HEK293T (cell line): ENCODE results near the gene CHD2.
"Not testable (repeated sequence)": the region's sequence is repeated elsewhere in the genome, so short reads cannot be mapped to it uniquely, and the experiment has no call there.

Experiments
- CTCF ChIA-PET: fragments of 350-600 bp; formaldehyde crosslinking; extraction: SDS; loops from one replicate; lab custom pipeline; 2021; ENCODE audit warnings: antibody characterized with exemption, inconsistent platforms; lab: Yijun Ruan, JAX
- POLR2A ChIA-PET: fragments of 350-600 bp; formaldehyde crosslinking; extraction: SDS; loops from one replicate; lab custom pipeline; 2020; ENCODE audit warnings: antibody characterized with exemption, inconsistent platforms; lab: Yijun Ruan, JAX
- DNase-seq: peaks from one replicate; pipeline ENCODE4 v3.0.0; 2012; ENCODE audit warnings: mixed read lengths; ENCODE audit errors: extremely low spot score
- ARNT ChIP-seq: fragments of 450-650 bp; IDR thresholded peaks from 2 replicates; pipeline ENCODE4 v1.6.1; 2017; ENCODE audit warnings: mild to moderate bottlenecking
- BHLHE40 ChIP-seq: fragments of 450-650 bp; IDR thresholded peaks from 2 replicates; pipeline ENCODE4 v1.6.1; 2016; ENCODE audit warnings: mild to moderate bottlenecking, moderate library complexity, borderline replicate concordance
- CTBP1 ChIP-seq: fragments of 450-650 bp; IDR thresholded peaks from 2 replicates; pipeline ENCODE4 v1.6.1; 2016; ENCODE audit warnings: borderline replicate concordance
- ELF4 ChIP-seq: fragments of 450-650 bp; IDR thresholded peaks from 2 replicates; pipeline ENCODE4 v1.6.1; 2017; ENCODE audit warnings: antibody characterized with exemption
- FOXA1 ChIP-seq: fragments of 450-650 bp; IDR thresholded peaks from 2 replicates; pipeline ENCODE4 v1.6.1; 2016; ENCODE audit warnings: mild to moderate bottlenecking
- FOXK2 ChIP-seq: fragments of 450-650 bp; IDR thresholded peaks from 2 replicates; pipeline ENCODE4 v1.6.1; 2016; ENCODE audit warnings: mild to moderate bottlenecking
- FOXM1 ChIP-seq: fragments of 450-650 bp; IDR thresholded peaks from 2 replicates; pipeline ENCODE4 v1.6.1; 2017; ENCODE audit warnings: mild to moderate bottlenecking, borderline replicate concordance
- HDGF ChIP-seq: fragments of 450-650 bp; IDR thresholded peaks from 2 replicates; pipeline ENCODE4 v1.6.1; 2017; ENCODE audit warnings: antibody characterized with exemption, borderline replicate concordance
- L3MBTL2 ChIP-seq: fragments of 450-650 bp; conservative IDR thresholded peaks from 2 replicates; pipeline ENCODE4 v1.6.1; 2016; ENCODE audit warnings: mild to moderate bottlenecking
- LEF1 ChIP-seq: fragments of 450-650 bp; IDR thresholded peaks from 2 replicates; pipeline ENCODE4 v1.6.1; 2017; ENCODE audit warnings: mild to moderate bottlenecking, borderline replicate concordance
- NFRKB ChIP-seq: fragments of 450-650 bp; IDR thresholded peaks from 2 replicates; pipeline ENCODE4 v1.6.1; 2016; ENCODE audit warnings: mild to moderate bottlenecking, moderate library complexity
- SP1 ChIP-seq: fragments of 450-650 bp; IDR thresholded peaks from 2 replicates; pipeline ENCODE4 v1.6.1; 2017
- SUZ12 ChIP-seq: fragments of 450-650 bp; IDR thresholded peaks from 2 replicates; pipeline ENCODE4 v1.6.1; 2016; ENCODE audit warnings: mild to moderate bottlenecking
- TARDBP ChIP-seq: fragments of 450-650 bp; IDR thresholded peaks from 2 replicates; pipeline ENCODE4 v1.6.1; 2016
- ZNF384 ChIP-seq: fragments of 450-650 bp; IDR thresholded peaks from 2 replicates; pipeline ENCODE4 v1.6.1; 2016
- TF ChIP-seq, protein P1 (sequence below): fragments of 450-650 bp; IDR thresholded peaks from 2 replicates; pipeline ENCODE4 v1.6.1; 2016

Gene CHD2

DNA sequence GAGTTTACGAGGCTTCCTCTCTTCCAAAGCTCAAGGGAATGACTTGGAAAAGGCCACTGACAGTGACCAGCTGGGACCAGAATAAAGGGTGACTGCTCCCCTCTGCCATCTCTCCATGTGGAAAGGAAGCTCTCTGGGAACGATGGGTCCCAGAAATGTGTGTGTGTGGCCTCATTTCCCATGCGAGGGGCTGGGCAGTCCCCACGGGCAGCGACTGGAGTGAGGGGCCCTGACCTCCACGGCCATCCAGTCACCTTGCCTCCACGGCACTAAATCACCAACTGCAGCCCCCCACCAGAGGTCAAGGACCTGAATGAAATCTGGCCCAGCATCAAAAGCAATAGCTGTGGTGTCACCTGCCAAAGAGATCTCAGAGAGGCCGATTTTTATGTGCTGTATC lies 159.3 kb downstream of the CHD2 start:
- CTCF ChIA-PET: interaction anchor here (0.8 to 1.6 kb wide), 5 partner anchors 22 to 29 kb away, joined by 3 to 9 read pairs (median 6); no protein-coding TSS in a partner anchor
- TF ChIP-seq CTBP1 (no peak), FOXA1 (no peak), L3MBTL2 (no peak), BHLHE40 (no peak), SP1 (no peak), LEF1 (no peak), ZNF384 (no peak), ARNT (no peak), FOXK2 (no peak), SUZ12 (no peak), TARDBP (no peak)
- TF ChIP-seq, protein P1, sequence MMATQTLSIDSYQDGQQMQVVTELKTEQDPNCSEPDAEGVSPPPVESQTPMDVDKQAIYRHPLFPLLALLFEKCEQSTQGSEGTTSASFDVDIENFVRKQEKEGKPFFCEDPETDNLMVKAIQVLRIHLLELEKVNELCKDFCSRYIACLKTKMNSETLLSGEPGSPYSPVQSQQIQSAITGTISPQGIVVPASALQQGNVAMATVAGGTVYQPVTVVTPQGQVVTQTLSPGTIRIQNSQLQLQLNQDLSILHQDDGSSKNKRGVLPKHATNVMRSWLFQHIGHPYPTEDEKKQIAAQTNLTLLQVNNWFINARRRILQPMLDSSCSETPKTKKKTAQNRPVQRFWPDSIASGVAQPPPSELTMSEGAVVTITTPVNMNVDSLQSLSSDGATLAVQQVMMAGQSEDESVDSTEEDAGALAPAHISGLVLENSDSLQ: no peak
- no peak for DNase-seq
- POLR2A ChIA-PET: interaction anchor here (1.3 to 1.9 kb wide), 2 partner anchors 9 to 12 kb away, joined by 6 read pairs; no protein-coding TSS in a partner anchor

DNA sequence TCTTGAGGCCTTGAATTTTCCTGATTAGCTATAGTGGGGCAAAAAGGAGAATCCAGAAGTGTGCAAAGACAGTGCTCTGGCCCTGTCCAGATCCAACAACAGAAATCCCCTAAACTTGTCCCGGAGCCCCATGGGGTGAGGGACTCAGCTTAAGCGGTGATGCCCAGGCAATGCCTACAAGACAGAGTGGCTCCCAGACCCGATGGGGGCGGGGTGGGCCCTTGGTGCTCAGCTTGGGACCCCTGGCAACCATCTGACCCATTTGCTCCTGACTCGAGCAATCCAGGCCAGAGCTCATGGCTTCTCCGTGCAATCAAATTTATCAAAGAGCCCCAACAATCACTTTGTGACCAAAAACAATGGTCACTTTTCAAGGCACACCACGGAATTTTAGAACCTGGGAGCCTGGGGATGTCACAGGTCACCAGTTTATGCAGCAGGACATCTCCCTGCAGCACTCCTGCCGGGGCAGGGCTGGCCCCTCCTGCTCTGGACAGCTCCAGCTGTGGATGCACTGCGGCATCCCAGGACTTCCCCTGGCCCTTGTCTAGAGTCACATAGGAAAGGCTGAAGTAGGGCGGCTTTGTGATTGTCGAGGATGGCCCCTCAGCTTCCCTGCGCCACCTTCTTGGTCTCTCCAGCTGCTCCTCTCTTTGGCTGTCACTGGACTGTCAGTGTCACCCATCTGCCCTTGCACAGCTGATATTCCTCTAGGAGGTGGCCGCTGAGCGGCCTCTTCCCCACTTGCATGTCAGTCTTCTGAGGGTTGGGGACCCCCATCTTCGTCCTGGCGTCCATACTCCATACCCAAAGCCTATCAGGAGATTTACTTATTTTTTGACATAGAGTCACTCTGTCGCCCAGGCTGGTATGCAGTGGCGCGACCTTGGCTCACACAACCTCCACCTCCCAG lies 160.5 kb downstream of the CHD2 start:
- POLR2A ChIA-PET: interaction anchor here (0.8 to 1.9 kb wide), 4 partner anchors 8 to 252 kb away, joined by 4 to 6 read pairs (median 6); no protein-coding TSS in a partner anchor

DNA sequence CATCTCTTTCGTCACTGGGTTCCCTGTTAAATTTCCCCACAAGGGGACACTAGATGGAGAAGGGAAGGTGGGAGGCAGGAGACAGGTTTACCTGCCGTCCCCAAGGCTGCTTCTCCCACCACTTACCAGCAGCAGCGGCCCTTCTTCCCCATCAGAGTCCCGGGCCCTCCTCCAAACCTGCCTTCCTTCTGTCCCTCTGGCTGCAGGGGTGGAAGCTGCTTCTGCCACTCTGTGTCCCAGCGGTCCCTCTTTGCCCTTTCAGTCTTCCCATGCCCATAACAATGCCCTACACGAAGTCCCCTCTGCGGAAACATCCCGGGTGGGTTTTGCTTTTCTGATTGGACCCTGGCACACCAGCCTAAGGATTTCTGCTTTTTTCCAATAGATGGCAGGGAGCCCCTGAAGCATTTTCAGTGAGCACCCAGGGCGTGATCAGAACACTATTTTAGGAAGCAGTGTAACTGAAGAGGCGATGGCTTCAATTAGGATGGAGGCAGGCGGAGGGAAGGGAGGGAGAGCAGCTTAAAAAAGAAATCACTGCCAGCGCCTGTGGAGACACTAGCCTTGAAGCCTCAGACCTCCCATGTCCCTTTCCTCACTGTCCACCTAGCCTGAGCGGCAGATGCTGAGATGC lies 162.6 kb downstream of the CHD2 start:
- POLR2A ChIA-PET, DNase-seq: not testable (repeated sequence)
- CTCF ChIA-PET: interaction anchor here (1.5 to 1.7 kb wide), 2 partner anchors 25 to 27 kb away, joined by 3 to 7 read pairs; no protein-coding TSS in a partner anchor

More for the DNA sequence above, 160.5 kb downstream of the CHD2 start:
- no peak for DNase-seq
- CTCF ChIA-PET: interaction anchor here (0.8 to 1.7 kb wide), 7 partner anchors 23 to 32 kb away, joined by 3 to 9 read pairs (median 3); no protein-coding TSS in a partner anchor
- TF ChIP-seq ZNF384 (no peak), LEF1 (no peak), ELF4 (no peak), FOXA1 (no peak), TARDBP (no peak), L3MBTL2 (no peak), FOXK2 (no peak), NFRKB (no peak), SUZ12 (no peak), BHLHE40 (no peak), ARNT (no peak), CTBP1 (no peak), SP1 (no peak), FOXM1 (no peak), HDGF (no peak)
- TF ChIP-seq, protein P1: no peak

DNA sequence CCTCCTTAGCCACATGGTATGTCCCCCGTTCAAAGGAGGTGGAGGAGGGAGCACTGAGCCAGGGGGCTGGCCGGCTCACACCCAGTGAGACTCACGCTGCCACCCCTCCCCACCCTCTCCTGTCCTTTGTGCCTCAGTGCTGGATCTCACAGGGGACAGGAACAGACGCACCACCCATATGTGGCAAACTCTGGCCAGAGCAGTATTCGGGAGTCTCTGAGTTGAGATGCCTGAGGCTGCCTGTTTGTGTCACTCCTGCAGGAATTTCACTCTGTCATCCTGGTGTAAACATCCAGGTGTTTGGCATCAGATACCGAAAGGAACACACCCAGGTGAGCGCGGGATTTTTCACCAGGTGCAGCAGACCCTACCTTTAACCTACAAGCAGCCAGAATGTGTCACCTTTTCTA lies 163.1 kb downstream of the CHD2 start:
- ChIA-PET CTCF (interaction anchor here (2.6 kb wide), 1 partner anchor 25 kb away, joined by 13 read pairs; no protein-coding TSS in a partner anchor), POLR2A (no interaction called here)
- no peak for DNase-seq
- TF ChIP-seq ZNF384: no peak
- TF ChIP-seq ARNT: no peak

DNA sequence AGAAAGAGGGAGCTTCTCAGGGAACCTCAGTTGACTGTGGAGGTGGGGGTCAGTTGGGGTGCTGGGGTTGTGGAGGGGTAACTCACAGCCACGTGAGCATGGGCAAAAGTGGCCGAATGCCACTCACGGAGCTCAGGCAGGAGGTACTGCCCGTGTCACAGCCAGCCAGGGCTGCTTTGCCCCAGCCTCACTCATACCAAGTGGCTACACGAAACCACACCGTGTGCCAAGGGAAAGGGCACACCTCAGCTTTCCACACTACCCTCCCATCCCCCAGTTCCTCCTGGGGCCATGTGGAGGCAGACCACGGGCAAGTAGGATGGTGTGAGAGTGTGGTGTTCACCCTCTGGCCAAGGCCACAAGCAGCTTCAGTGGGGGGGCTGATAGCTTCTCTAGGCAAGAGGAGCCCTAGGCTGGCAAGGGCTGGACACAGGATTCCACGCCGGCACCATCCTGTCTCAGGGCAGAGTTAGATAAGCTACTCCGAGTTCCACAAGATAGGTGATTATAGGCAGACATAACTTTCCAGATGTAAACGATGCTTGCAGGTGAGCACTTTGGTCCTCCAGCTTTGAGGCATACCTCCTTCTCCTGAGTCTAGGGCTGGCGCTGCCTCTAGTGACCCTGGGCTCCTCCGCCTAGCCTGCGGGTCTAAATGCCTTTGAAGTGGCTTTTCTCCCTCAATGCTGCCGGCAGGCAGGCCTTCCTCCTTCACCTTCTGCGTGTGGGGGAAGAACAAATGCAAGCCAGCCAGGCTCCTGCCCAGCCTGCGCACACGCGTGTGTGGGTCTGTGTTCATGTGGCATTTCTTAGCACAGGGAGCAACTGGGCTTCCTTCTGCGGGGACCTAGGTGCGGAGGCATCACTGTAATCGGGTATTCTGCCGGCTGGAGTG lies 163.9 kb downstream of the CHD2 start:
- ChIA-PET POLR2A (no interaction called here), CTCF (interaction anchor here (1.7 to 2.6 kb wide), 2 partner anchors 24 to 28 kb away, joined by 4 to 13 read pairs; no protein-coding TSS in a partner anchor)
- TF ChIP-seq FOXK2: no peak
- TF ChIP-seq, protein P1: no peak
- no peak for TF ChIP-seq HDGF
- TF ChIP-seq FOXM1: no peak
- no peak for TF ChIP-seq BHLHE40
- TF ChIP-seq FOXA1: no peak
- no peak for TF ChIP-seq SUZ12
- no peak for TF ChIP-seq ZNF384
- TF ChIP-seq CTBP1: no peak
- no peak for TF ChIP-seq SP1
- no peak for TF ChIP-seq TARDBP
- no peak for TF ChIP-seq L3MBTL2
- no peak for TF ChIP-seq LEF1
- TF ChIP-seq NFRKB: no peak
- TF ChIP-seq ELF4: no peak
- no peak for DNase-seq
